Right lung (tissue), 5 donors: ENCODE results near the gene SDK1. TPM values are rescaled to one million over a fixed set of nuclear protein-coding genes. Genes with fewer than 3 reads are reported as not detected.

Source experiments
- DNase-seq, 2 donors: peaks; one replicate each; pipeline ENCODE4 v3.0.0-alpha.2; 2013
- polyA plus RNA-seq, 5 donors: library from polyadenylated mRNA; unstranded; fragments of 120-200 nt; gene quantifications; one replicate each; pipeline versions ENCODE4 v1.2.1 to v1.2.3, GENCODE V29; 2013; ENCODE audit warnings: inconsistent platforms in 1 of 5, low replicate concordance in 1 of 5; ENCODE audit not compliant: insufficient read length in 5 of 5, insufficient read depth in 1 of 5

Gene SDK1
- polyA plus RNA-seq, 5 donors, result 8.1 to 19.5 (median 9.5) TPM

DNA sequence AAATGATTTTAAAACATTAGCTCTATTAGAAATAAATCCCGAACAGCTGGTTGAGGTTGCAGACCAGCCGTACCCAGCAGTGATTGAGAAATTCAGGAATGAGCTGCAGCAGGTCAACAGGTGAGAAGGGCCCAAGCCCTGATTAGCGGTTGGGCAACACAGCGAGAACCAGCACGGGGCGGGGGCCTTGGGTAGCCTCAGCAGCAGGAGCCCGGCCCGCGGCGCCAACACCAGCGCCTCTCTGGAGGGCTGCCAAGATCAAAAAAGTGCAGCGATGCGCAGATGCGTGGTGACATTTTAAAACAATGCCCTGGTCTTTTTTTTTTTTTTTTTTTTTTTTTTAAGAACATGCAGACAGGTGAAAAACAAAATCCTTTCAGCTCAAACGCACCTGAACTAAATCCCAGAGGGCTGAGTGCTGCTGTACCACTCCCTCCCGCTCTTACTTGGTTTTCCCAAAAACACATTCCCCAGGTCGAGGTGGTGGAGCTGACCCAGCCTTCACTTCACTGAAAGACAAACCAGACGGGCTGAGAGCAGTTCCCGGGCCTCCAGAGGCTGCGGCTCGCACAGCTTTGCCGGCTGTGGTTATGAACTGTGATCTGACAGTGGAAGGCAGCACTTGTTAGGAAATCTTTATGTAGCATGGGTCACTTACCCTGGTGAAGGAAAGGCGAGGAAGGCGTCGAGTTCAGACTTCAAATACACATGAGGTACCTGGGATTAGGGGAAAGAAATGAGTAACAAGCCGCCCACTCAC lies 579.4 kb downstream of the SDK1 start:
- no peak for DNase-seq

DNA sequence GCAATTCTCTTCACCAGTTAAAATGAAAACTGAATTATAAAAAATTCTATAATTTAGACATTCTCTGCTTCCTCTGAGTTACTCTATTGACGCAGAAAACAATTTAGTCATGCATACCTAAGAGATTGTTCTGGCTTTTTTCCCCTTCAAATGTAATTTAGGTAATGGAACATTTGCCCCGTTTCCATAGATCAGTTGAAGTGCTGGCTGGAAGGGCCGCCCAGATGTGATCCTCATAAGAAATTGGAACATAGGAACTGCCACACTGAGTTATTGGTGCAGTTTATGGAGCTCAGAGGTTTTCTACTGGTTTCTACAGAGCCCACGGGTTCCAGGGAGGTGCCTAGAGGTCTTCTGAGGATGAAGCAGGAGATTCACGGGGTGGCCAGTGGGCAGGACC lies 581.7 kb downstream of the SDK1 start:
- no peak for DNase-seq

DNA sequence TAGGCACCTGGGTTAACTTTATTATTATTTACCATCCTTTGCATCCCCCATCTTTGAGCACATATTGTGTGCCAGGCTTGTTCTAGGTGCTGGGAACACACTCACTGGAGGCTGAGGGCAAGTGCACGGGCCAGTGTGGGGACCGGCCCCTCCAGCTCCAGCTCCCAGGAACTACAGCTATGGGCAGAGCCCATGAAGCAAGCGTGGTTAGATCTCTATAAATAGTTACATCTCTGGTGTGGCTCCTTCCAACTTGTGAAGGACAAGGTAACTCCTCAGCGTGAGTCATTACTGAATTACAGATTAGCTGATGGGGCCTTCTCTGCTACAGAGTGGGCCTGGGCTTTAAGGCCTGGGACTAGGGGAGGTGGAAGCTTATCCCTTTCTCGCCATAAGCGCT lies 583.5 kb downstream of the SDK1 start:
- no peak for DNase-seq

DNA sequence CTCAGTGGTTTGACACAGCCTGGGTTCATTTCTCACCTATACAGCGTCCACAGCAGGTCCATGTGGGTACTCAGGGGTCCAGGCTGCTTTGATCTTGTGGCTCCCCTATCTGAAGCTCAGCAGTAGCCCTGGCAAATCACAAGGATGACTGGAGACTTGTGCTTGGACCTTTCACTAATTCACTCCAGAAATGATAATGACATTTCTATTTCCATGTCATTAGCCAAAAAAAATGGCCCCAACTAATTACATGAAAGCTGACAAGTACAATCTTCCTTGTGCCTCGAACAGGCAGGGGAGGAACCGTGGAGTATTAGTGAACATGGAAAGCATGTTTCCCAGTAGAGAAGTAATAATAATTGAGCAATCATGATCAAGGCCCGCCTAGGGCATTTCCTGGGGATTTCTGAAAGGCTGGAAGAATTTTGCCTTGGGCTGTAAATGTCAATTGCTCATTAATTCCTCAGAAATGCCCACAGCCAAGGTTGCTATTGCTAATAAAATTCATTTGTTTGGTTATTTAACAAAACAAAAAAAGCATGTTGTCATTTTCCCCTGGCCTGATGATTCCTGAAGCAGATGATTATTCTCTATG lies 586.1 kb downstream of the SDK1 start:
- no peak for DNase-seq

DNA sequence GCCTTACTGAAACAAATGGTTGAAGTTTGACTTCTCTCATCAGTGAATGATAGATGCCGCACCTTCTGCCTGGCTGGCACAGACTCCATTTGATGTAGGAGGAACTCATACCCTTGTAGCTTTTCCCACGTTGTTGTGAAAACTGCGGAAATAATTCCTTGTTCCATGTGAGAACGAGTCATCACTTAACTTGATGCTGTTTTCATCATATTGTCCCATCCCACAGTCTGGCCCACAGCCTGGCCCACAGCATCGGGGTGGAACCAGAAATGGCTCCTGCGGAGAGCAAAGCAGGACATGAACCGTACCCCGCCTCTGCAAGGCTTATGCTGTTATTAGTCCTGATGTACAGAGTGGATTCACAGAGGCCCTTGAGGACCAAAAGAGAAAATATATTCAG lies 587.0 kb downstream of the SDK1 start:
- DNase-seq, result no peak

DNA sequence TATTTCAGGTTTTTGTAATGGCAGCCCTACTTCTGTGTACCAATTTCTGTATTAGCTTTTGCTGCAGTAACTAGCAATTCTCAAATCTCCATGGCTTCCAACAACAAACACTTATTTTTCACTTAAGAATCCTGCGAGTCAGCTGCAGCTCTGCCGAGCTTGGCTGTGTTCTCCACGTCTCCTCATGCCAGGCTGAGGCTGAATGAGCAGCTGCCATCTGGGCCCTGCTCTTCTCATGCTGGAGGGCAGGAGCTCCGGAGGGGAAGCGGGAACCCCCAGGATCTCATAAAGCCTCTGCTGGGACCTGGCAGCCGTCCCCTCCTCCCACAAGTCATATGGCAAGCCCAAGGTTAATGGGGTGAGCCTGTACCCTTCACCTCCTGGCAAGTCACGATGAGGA lies 591.1 kb downstream of the SDK1 start:
- peak; percentile 62 to 80 for DNase-seq

DNA sequence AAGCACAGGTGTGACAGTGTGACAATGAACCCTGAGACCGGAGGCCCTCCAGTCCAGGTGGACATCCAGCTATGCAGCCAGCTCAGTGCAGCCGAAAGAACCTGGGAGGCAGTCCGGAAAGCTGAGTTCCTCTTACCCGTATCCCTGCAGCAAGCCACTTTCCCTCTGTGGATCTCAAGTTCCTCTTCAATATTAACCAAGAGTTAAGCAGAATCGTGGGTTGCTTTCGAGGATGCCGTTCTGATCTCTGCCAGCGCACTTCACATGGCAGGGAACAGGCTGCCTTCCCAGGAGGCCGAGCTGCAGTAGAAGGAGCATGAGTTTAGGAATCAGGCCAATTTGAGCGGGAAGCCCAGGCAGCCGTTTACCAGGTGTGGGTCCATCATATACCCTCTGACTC lies 591.6 kb downstream of the SDK1 start:
- no peak for DNase-seq

DNA sequence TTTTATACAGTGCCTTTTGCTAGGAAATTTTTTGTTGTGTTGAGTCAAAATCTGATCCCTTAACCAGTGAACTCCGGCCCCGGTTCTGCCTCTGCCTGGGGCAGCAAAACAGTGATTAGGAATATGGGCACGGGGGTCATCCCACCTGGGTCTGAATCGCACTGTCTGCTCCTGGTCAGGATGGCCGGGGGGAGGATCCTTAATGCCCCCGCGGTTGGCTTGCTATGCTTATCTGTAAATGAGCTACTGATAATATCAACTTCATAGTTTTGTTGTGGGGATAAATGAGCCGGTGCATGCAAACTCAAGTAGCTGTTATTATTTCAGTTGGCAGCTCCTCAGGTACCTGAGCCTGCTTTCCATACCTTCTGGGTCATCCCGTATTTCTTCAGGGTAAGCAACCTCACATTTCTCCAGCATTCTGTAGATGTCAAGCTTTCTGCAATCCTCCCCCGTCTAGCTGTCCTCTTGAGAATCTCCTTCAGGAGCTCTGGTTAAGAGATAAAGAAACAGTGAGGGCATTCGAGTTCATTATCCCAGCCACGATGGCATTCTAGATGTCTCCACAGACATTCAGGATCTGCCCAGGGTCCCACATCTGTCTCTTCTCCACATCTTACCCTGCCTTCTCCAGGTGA lies 592.2 kb downstream of the SDK1 start:
- DNase-seq, result no peak

DNA sequence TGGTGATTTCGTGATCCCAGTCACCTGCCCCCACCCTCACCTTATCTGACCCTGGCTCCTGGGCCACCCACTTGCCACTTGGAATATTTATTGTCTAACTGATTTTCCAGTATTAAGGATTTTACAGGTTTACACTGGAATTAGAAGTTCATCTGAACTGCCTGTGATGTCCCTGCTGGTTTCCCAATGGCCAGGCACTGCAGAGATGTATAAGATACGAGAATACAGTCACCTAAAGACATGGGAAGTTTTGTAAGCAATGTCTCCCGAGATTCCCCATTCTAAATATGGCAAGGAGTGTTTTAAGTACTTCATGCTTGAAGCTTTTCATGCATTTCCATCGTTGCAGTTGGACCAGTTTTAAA lies 592.7 kb downstream of the SDK1 start:
- DNase-seq, result no peak

DNA sequence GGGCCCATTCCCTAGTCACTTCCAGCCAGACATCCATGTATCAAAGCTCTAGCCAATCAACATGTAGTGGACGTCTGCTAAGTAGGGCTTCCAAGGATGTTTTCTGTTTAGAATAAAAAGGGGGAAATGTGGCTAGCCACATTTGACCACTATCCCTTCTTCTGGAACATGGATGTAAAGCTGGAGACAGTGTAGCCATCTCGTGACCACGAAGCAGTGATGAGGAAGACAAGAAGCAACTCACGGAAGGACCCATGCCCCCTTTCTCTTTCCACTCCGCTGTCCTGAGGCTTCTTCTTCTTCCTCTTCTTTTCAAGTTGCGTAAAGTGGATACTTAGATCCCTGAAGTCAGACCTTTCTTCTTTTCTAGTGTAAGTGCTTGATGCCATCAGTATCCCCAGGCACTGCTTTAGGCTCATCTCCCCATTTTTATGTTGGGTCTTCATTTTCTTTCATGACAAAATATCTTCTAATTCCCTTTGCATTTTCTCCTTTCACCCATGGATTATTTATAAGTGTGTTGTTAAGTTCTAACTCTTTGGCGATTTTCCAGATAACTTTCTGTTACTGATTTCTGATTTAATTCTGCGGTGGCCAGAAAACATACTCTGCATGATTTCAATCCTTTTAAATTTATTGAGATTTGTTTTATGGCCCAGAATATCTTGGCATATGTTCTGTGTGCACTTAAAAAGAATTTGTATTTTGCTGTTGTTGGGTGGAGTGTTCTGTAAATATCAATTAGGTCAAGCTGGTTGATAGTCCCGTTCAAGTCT lies 594.5 kb downstream of the SDK1 start:
- DNase-seq, result no peak

DNA sequence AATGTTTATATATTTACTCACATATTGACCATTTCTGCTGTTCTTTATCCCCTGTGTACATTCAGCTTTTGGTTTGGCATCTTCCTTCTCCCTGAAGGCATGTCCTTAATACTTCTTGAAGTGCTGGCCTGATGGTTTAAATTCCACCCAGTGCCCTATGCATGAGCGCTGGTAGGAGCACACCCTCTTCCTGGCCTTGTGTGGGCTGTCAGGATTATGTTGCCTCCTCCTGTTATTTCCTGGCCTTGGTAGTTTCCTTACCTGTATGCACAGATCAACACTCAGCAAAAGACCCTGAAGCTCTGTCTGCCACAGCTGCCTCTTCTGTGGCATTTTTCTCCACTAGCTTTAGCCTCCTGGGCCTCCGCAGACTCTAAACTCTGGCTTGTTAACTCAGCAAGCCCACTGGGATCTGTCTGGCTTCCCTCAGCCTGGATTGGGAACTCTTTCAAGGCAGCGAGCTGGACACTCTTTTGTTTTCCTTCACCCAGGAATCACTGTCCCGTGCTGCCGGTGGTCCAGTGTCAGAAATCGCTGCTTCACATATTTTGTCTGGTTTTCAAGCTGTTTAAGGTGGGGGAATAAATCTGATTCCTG lies 595.2 kb downstream of the SDK1 start:
- no peak for DNase-seq

DNA sequence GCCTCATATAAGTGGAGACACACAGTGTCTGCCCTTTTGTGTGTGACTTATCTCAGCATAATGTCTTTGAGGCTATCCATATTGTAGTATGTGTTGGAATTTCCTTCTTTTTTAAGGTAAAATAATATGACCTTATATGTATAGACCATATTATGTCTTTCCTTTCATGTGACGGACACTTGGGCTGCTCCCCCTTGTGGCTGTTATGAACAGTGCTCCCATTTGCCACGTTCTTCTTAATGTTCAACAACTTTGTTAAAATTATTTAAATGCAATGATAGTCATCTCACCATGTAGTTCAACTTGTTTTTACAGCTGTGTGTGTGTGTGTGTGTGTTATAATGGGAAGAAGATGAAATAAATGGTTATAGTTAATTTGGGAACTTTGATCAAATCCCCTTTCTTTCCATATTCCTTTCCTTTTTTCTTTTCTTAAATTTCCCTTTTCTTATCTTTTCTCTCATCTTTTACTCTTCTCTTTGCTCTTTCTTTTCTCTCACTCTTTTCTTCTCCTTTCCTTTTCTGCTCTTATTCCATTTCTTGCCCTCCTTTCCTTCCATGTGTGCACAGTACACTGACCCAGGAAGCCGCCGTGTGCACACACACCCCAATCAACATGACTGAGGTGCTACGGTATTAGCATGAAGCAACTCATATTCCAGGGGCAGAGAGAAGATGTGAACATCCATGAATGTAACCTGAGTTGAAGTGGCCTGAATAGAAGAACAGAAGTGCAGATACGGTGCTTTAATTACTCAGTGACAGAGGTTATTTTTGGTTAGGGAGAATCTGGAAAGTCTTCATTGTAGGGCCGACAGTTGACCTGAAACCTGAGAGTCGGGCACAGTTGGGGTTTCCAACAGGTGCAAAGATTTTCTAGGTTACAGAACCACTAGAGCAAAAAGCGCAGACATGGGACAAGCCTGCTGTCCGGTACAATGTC lies 596.6 kb downstream of the SDK1 start:
- DNase-seq, result no peak

DNA sequence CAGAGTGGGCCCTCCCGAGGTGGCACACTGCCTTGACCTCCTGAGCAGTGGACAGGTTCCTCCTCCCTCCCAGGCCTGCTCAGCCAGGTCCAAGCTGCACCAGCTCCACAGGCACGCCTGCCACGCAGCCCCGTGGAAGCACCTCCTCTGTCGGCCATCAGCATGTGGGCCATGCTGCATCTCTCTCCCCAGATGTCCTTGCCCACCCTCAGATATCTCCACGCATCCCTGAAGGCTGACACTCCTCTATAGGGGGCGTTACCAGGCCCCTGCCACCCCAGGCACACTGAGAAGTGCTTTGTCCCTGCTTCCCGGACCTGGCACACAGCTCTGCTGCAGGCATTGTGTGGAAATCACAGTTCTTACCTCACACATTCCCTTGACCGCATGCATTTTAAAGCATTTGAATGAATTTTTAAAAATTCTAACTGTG lies 598.5 kb downstream of the SDK1 start:
- no peak for DNase-seq

DNA sequence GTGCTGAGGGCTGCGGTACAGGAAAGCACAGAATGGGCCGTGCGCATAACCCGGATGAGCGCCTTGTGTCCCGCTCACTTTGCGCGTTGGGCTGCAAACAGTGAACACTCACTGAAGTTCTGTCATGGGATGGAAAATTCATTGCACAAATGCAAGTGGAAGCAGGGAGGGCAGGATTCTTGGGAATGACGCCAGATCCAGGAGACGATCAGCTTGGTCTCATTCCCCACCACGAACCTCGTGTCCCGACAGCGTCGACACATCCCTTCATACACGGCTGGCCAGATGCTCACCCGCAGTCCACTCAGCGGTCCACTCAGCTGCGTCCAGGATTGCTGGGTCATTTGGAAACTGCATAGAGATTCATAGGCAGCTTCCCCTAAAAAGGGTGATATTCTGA lies 607.1 kb downstream of the SDK1 start:
- no peak for DNase-seq

DNA sequence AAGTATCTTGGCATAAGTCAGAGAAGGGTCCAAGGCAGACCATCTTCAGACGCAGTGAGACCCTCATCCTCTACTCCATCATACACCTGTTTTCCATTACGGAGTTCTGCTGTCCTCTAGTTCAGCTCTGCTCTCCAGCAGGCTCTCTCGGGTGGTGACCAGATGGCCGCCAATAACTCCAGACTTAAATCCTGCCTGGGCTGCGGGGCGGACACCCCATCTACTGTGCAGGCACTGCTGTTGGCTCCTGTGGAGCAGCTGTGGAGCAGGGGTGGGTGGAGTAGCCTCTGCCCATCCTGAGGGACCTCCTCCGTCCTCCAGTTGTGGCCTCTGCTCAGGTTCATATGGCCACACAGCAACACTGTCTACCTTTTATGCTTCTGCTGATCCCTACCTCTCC lies 608.1 kb downstream of the SDK1 start:
- DNase-seq, result no peak

DNA sequence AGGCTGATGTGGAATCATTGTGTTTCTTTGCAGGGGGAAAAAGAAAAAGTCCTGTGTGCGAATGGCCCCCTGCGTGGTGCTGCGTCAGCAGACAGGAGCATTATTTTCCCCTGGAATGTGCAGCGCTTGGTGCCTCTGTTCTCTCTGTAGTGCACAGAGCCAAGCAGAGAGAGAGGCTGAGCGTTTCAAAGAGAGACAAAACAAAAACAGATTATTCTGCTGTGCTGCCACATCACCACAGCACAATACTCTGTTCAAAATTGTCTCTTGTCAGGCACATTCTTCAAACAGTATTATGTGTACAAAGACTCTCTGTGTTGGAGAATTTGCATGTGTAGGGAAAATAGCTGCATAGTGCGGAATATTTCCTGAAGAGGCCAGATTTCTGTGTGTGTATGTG lies 609.0 kb downstream of the SDK1 start:
- DNase-seq, result no peak

DNA sequence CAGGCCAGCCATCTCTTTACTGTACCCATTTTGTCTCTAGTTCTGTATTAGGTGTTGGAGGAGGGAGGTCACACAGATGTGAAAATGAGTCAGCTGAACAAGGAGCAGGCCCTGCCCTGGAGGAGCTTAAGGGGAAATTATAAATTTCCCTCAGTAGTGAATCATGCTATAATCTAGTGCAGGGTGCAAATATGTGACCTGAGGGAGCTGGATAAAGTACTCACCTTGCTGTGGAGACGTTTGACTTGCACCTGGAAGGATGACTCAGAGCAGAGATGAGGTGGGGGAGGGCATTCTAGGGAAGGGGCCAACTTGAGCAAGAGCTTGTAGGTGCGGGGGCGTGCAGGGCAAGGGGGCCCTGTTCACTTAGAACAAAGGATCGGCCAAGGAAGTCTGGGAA lies 610.6 kb downstream of the SDK1 start:
- no peak for DNase-seq

DNA sequence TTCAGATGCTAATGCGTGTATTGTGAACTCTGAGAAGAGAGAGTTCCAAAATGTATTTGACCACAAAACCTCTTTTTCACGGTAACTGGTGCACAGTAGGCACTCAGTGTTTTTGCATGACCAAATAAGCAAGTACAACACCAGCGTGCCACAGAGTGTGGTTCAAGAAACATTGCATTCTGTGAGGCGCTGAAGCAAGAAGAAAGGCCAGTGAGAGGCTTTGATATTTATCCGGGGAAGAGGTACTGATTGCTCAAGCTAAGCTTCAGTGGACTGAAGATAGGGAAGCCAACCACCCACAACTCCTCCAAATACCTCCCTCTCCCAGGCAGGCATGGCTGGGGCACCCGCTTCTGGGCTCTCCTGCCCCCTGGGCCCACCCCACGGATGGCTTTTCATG lies 611.2 kb downstream of the SDK1 start:
- DNase-seq, result no peak

DNA sequence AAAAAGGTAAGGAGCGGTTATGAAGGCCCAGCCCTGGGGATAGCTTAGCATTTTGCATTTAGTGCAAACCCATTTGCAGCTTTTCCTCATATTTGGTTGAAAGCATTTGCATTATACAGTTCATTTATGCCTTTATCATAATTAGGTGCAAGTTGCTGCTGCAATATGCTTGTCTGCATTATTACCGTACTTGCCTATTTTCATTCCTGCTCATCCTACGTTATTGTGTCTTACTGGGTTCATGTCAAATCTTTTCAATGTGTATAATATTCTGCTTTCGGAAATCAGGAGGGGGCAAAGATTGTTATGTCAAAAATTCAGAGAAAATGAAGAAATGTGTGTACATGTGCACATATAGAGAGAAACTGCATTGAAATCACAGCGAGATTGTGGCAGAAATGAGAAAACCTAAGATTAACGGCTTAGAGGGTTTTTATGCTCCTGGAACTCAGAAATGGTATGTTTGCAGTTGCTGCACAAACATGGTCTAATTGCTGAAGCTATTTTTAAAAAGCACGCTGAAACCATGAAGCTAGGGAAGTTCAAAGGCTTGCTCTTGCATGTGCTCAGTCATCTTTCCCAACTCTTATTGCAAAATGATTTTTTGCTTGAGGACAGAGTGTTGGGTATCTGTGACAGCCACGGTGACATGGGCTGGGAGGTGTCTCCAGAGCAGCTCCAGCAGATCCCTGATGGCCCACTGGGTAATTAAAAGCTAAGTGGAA lies 613.2 kb downstream of the SDK1 start:
- peak; percentile 77 to 87 for DNase-seq

DNA sequence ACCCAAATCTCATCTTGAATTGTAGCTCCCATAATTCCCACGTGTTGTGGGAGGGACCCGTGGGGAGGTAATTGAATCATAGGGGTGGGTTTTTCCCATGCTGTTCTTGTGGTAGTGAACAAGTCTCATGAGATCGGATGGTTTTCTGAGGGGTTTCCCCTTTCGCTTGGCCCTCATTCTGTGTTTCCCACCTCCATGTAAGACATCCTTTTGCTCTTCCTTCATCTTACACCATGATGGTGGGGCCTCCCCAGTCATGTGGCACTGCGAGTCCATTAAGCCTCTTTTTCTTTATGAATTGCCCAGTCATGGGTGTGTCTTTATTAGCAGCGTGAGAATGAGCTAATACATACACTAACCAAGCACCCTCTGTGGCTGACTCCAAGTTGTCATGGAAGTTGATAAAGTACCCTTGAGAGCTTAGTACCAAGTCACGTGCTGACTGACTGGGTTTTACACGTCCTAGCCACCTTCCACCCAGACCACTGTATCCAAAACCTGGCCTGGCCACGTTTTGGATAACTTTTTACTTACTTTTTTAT lies 614.4 kb downstream of the SDK1 start:
- DNase-seq, result no peak
